ENCODE results near the gene TULP4. TPM values are rescaled to one million over a fixed set of nuclear protein-coding genes. Genes with fewer than 3 reads are reported as not detected.
A peak's percentile ranks its signal among the peaks of the same experiment; 100 is the strongest.

TULP4 gene, protein sequence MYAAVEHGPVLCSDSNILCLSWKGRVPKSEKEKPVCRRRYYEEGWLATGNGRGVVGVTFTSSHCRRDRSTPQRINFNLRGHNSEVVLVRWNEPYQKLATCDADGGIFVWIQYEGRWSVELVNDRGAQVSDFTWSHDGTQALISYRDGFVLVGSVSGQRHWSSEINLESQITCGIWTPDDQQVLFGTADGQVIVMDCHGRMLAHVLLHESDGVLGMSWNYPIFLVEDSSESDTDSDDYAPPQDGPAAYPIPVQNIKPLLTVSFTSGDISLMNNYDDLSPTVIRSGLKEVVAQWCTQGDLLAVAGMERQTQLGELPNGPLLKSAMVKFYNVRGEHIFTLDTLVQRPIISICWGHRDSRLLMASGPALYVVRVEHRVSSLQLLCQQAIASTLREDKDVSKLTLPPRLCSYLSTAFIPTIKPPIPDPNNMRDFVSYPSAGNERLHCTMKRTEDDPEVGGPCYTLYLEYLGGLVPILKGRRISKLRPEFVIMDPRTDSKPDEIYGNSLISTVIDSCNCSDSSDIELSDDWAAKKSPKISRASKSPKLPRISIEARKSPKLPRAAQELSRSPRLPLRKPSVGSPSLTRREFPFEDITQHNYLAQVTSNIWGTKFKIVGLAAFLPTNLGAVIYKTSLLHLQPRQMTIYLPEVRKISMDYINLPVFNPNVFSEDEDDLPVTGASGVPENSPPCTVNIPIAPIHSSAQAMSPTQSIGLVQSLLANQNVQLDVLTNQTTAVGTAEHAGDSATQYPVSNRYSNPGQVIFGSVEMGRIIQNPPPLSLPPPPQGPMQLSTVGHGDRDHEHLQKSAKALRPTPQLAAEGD (N-terminal part only)
- total RNA-seq (2021) (76.0 and 82.0 TPM in 2 replicates), Bru-seq, nascent RNA (percentile 81 among the genes with signal in this experiment), BruChase-seq, experiment 1, labeled RNA remaining after a 2-hour chase (percentile 83 among the genes with signal in this experiment), BruChase-seq, experiment 2, labeled RNA remaining after a 6-hour chase (percentile 91 among the genes with signal in this experiment)
- long read RNA-seq, partial matches to known transcripts = 1 of 10 reads
- long read RNA-seq, other reads (novel, unspliced or antisense) = 7 of 10 reads

DNA sequence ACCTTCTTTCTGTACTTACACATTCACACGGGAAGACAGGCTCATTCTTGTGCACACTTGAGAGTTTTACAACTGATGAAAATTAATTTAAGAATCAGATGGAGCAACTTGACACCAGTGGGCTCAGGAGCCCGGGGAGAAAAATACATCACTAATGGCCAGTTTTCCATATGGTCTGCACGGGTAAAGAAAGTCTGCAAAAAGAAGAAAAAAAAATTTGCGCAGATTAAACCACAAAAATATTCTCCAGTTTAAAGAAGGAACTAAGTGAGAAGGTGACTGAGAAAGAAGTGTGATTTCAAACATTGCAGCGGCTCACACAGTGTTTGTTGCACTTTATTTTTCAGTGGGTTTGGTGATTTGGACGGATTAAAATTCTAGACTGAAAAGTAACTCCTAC, at the start of gene TULP4:
TULP4 (plus strand) TSS at position 301 of the 400 bp plus-strand sequence. CDS start 1,552 bp downstream, outside the sequence.
- H3K27me3 ChIP-seq (replicated peaks; ENCODE audit: insufficient read depth, low read depth, low read length, poor library complexity) = no peaks in the 10 kb centered on the region
- peaks cover 22% of the 10 kb centered on the region for H3K4me1 ChIP-seq (ENCODE audit: insufficient read depth, low read length, poor library complexity, severe bottlenecking)
- ChIA-PET POLR2A (ENCODE audit: low non-redundant PET) (no interaction called here), CTCF (no interaction called here)
- no peak within 1 kb of the TSS for H3K4me3 ChIP-seq (ENCODE audit: low read depth, low read length, poor library complexity, severe bottlenecking)
- intact Hi-C loops (cut with micrococcal nuclease; ENCODE audit: unreplicated experiment) = no loop called here
- no TSS peak for BruUV-seq (replicated peaks)
- TF ChIP-seq EZH2 (IDR thresholded peaks at IDR 0.05; ENCODE audit: borderline replicate concordance, low read depth, low read length, poor library complexity, severe bottlenecking) = no peak
- TF ChIP-seq, protein P1, sequence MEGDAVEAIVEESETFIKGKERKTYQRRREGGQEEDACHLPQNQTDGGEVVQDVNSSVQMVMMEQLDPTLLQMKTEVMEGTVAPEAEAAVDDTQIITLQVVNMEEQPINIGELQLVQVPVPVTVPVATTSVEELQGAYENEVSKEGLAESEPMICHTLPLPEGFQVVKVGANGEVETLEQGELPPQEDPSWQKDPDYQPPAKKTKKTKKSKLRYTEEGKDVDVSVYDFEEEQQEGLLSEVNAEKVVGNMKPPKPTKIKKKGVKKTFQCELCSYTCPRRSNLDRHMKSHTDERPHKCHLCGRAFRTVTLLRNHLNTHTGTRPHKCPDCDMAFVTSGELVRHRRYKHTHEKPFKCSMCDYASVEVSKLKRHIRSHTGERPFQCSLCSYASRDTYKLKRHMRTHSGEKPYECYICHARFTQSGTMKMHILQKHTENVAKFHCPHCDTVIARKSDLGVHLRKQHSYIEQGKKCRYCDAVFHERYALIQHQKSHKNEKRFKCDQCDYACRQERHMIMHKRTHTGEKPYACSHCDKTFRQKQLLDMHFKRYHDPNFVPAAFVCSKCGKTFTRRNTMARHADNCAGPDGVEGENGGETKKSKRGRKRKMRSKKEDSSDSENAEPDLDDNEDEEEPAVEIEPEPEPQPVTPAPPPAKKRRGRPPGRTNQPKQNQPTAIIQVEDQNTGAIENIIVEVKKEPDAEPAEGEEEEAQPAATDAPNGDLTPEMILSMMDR (conservative IDR thresholded peaks at IDR 0.05; ENCODE audit: low read depth, low read length) = no peak
- no peak for DNase-seq (ENCODE audit: low spot score)
- H3K27ac ChIP-seq (ENCODE audit: low read depth, low read length, poor library complexity, severe bottlenecking) = peak within 1 kb of the TSS; percentile 42
- no peaks in the 10 kb centered on the region for H3K9me3 ChIP-seq (ENCODE audit: low read depth, low read length, poor library complexity, severe bottlenecking)
- H3K36me3 ChIP-seq (ENCODE audit: insufficient read depth, low read length, poor library complexity, severe bottlenecking) = peaks cover 11% of the 10 kb centered on the region

DNA sequence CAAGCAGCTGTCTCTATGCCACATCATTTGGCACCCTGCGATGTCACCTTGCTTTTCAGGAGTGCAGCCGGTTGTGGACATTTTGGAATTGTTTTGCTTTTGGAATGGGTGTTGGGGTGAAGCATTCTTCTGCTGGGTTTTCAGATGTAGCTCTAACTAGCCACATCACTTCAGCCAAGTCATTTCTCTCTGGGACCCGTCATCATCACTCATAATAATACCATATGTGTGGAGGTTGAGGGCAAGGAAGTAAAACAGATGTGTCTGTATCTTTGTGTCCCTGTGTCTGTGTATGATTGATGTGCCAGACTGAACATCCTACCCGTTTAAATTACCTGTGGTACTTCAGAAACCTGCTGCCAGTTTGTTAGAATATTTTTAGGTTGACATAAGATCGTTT, 49.5 kb upstream of the TULP4 start:
- no TSS peak for BruUV-seq (replicated peaks)
- CTCF ChIA-PET = no interaction called here

DNA sequence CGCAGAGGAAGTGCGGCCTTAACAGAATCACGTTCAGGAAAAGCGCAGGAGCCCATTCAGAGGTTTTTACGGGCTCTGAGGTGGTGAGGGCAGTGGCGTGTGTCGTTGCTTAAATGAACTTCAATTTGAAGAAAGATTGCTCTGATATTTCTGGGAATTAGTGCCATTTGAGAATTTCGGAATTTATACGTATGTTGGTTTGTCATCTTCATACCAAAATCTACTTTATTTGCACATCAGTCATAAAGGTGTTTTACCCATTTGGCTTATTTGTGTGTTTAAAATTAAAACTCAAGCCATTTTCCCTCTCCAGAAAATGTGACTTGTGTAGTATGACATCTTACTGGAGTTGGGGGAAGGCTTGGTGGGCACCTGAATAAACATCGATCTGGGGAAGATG, 48.1 kb upstream of the TULP4 start:
- CTCF ChIA-PET = no interaction called here
- no peak for DNase-seq (ENCODE audit: low spot score)
- no TSS peak for BruUV-seq (replicated peaks)
- Histone ChIP-seq H3K36me3 (ENCODE audit: insufficient read depth, low read length, poor library complexity, severe bottlenecking) (no peaks in the 10 kb centered on the region), H3K27me3 (replicated peaks; ENCODE audit: insufficient read depth, low read depth, low read length, poor library complexity) (no peaks in the 10 kb centered on the region), H3K9me3 (ENCODE audit: low read depth, low read length, poor library complexity, severe bottlenecking) (no peaks in the 10 kb centered on the region), H3K4me1 (ENCODE audit: insufficient read depth, low read length, poor library complexity, severe bottlenecking) (no peaks in the 10 kb centered on the region), H3K4me3 (ENCODE audit: low read depth, low read length, poor library complexity, severe bottlenecking) (no peak overlapping the region), H3K27ac (ENCODE audit: low read depth, low read length, poor library complexity, severe bottlenecking) (no peak overlapping the region)
- POLR2A ChIA-PET (ENCODE audit: low non-redundant PET) = no interaction called here
- TF ChIP-seq, protein P1 (conservative IDR thresholded peaks at IDR 0.05; ENCODE audit: low read depth, low read length) = no peak
- TF ChIP-seq EZH2 (IDR thresholded peaks at IDR 0.05; ENCODE audit: borderline replicate concordance, low read depth, low read length, poor library complexity, severe bottlenecking) = no peak
- intact Hi-C loops (cut with micrococcal nuclease; ENCODE audit: unreplicated experiment) = no loop called here

More for the DNA sequence above, 49.5 kb upstream of the TULP4 start:
- Histone ChIP-seq H3K4me1 (ENCODE audit: insufficient read depth, low read length, poor library complexity, severe bottlenecking) (no peaks in the 10 kb centered on the region), H3K4me3 (ENCODE audit: low read depth, low read length, poor library complexity, severe bottlenecking) (no peak overlapping the region), H3K27me3 (replicated peaks; ENCODE audit: insufficient read depth, low read depth, low read length, poor library complexity) (no peaks in the 10 kb centered on the region), H3K36me3 (ENCODE audit: insufficient read depth, low read length, poor library complexity, severe bottlenecking) (no peaks in the 10 kb centered on the region), H3K9me3 (ENCODE audit: low read depth, low read length, poor library complexity, severe bottlenecking) (no peaks in the 10 kb centered on the region), H3K27ac (ENCODE audit: low read depth, low read length, poor library complexity, severe bottlenecking) (no peak overlapping the region)
- POLR2A ChIA-PET (ENCODE audit: low non-redundant PET) = no interaction called here
- intact Hi-C loops (cut with micrococcal nuclease; ENCODE audit: unreplicated experiment) = no loop called here
- TF ChIP-seq, protein P1 (conservative IDR thresholded peaks at IDR 0.05; ENCODE audit: low read depth, low read length) = no peak
- no peak for TF ChIP-seq EZH2 (IDR thresholded peaks at IDR 0.05; ENCODE audit: borderline replicate concordance, low read depth, low read length, poor library complexity, severe bottlenecking)
- DNase-seq (ENCODE audit: low spot score) = no peak

Measured in A673 (cell line).